ENCODE results near the gene MICALL1. TPM values are rescaled to one million over a fixed set of nuclear protein-coding genes. Genes with fewer than 3 reads are reported as not detected.
A peak's percentile ranks its signal among the peaks of the same experiment; 100 is the strongest.

The MICALL1 gene
- total and polyA plus RNA-seq, 2 of the 4 experiments (the other 2 are of a cell fraction), result 12.4 to 22.3 TPM

DNA sequence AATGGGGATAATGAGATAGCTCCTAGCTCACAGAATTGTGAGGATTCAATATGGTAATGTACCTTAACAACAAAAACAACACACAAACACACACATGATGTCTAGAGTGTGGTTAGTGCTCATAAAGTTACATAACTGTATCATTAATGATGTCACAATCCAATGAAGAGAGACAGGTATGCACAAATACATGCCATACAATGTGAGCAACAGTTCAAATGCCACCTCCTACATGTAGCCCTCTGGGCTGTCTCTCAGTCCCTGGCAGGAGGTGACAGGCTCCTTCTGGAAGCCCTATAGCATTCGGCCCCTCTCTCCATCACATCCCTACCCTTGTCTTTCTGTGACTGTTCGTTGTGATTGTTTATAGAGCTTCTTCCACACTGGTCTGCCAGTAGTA is 8.3 kb upstream of the MICALL1 start:
- no peaks in the 10 kb centered on the region for H3K27me3 ChIP-seq (ENCODE audit: control insufficient read depth, insufficient read depth, low read length)
- H2AK9ac ChIP-seq (replicated peaks; ENCODE audit: low read depth, low read length, poor library complexity), result peak overlapping the region; percentile 92
- H3K79me1 ChIP-seq (ENCODE audit: low read depth in 1 of 2, low read length in 2 of 2), result 0 out of 4 replicates have a peak, but pooled peaks cover 0 to 8% of the 10 kb centered on the region in 2 experiments
- 0 out of 2 replicates have a peak overlapping the region, but pooled peaks have one; percentile 6 for H3K14ac ChIP-seq (replicated peaks; ENCODE audit: low read depth, low read length)
- no peak overlapping the region for H3K18ac ChIP-seq (ENCODE audit: low read depth, low read length)
- BruUV-seq (replicated peaks), result no TSS peak
- intact Hi-C loops (cut with micrococcal nuclease) (no loop called here), in situ Hi-C loops (cut with MboI; ENCODE audit: low sequenced_read_pairs) (no loop called here), dilution Hi-C loops (cut with HindIII; ENCODE audit: low sequenced_read_pairs, unreplicated experiment) (no loop called here)
- DNase-seq, result no peak
- H3K9ac ChIP-seq (ENCODE audit: low read depth, low read length), result no peak overlapping the region
- no peak overlapping the region for H2BK15ac ChIP-seq (ENCODE audit: low read depth, low read length)
- H3K23ac ChIP-seq (ENCODE audit: low read depth, low read length), result no peak overlapping the region
- no peaks in the 10 kb centered on the region for H3K9me3 ChIP-seq (ENCODE audit: control insufficient read depth, insufficient read depth, low read length)
- H3K4ac ChIP-seq (ENCODE audit: low read depth, low read length), result peak overlapping the region; percentile 70; the same call in 1 of the 2 replicates
- H3K56ac ChIP-seq (ENCODE audit: extremely low read depth, insufficient read depth, low read length), result no peak overlapping the region
- no peak overlapping the region for H2AFZ ChIP-seq (replicated peaks; ENCODE audit: low read length, poor library complexity)
- no peak overlapping the region for H3K4me3 ChIP-seq (ENCODE audit: insufficient read depth, low read depth, low read length)
- no peak overlapping the region for H2BK20ac ChIP-seq (ENCODE audit: low read depth, low read length)
- no peak for ATAC-seq (ENCODE audit: low read depth)
- H3K9me1 ChIP-seq (ENCODE audit: insufficient read depth, low read length), result no peaks in the 10 kb centered on the region
- no peak overlapping the region for H4K91ac ChIP-seq (ENCODE audit: insufficient read depth, low read depth, low read length)
- H3K27ac ChIP-seq (ENCODE audit: insufficient read depth, low read length), result no peak overlapping the region
- POLR2A ChIA-PET (ENCODE audit: unreplicated experiment), result interaction anchor here (0.6 kb wide), 1 partner anchor 53 kb away, joined by 3 read pairs; no protein-coding TSS in a partner anchor
- H2BK120ac ChIP-seq (ENCODE audit: low read depth, low read length), result peak overlapping the region; percentile 34; the same call in 1 of the 2 replicates
- TF ChIP-seq NFE2L2 (IDR thresholded peaks at IDR 0.05; ENCODE audit: low read depth, low read length), result no peak
- H4K5ac ChIP-seq (ENCODE audit: low read depth, low read length), result no peak overlapping the region
- peak overlapping the region; percentile 48; the same call in 1 of the 2 replicates for H2AK5ac ChIP-seq (ENCODE audit: low read depth, low read length)
- no peak overlapping the region for H2BK5ac ChIP-seq (ENCODE audit: low read depth, low read length, poor library complexity, severe bottlenecking)
- peak overlapping the region in 1 of 2 experiments; percentile 29; a peak in 1 of 4 replicates for H4K8ac ChIP-seq (ENCODE audit: low read depth in 2 of 2, low read length in 2 of 2)
- no peak overlapping the region for H3K4me2 ChIP-seq (ENCODE audit: low read depth, low read length)
- peaks cover 21% of the 10 kb centered on the region for H3K4me1 ChIP-seq (ENCODE audit: control insufficient read depth, insufficient read depth, low read length)
- H4K20me1 ChIP-seq (ENCODE audit: insufficient read depth, low read length), result no peaks in the 10 kb centered on the region
- H3K36me3 ChIP-seq (ENCODE audit: control insufficient read depth, insufficient read depth, low read length), result no peaks in the 10 kb centered on the region
- no CpG with 5 or more reads among the region's 2 CpGs for WGBS, 2 experiments (ENCODE audit: extremely low coverage in 2 of 2, insufficient read length in 1 of 2)
- CTCF ChIA-PET, result interaction anchor here (0.6 to 1.5 kb wide), 2 partner anchors 11 to 34 kb away, joined by 3 to 6 read pairs; no protein-coding TSS in a partner anchor
